GM04504 (cell line): ENCODE measurements around the gene ACP4.
"Not testable (repeated sequence)": the region's sequence is repeated elsewhere in the genome, so short reads cannot be mapped to it uniquely, and the experiment has no call there.

Experiments used
- DNase-seq: peaks from one replicate; pipeline ENCODE4 v3.0.0-alpha.2; 2012; ENCODE audit warnings: low read depth

ACP4 gene

GRCh38 chr19:50790396-50790795 is at the start of gene ACP4:
Gene ACP4 (plus strand): TSS chr19:50790415. CDS start chr19:50790415, 0 bp downstream.
- DNase-seq = no peak

GRCh38 chr19:50741179-50741933 is 48.9 kb upstream of the ACP4 start:
- DNase-seq = no peak

- no peak for DNase-seq
Observed at GRCh38 chr19:50743537-50743936, 46.7 kb upstream of the ACP4 start.

GRCh38 chr19:50745221-50745620 is 45.0 kb upstream of the ACP4 start:
- no peak for DNase-seq

GRCh38 chr19:50747141-50747540 is 43.1 kb upstream of the ACP4 start:
- not testable (repeated sequence) for DNase-seq

GRCh38 chr19:50749490-50749889 is 40.7 kb upstream of the ACP4 start:
- DNase-seq = no peak

- DNase-seq = no peak
Observed at GRCh38 chr19:50750010-50750409, 40.2 kb upstream of the ACP4 start.

GRCh38 chr19:50753879-50754278 is 36.3 kb upstream of the ACP4 start:
- DNase-seq = no peak

- DNase-seq = not testable (repeated sequence)
Observed at GRCh38 chr19:50756244-50756643, 34.0 kb upstream of the ACP4 start.

- DNase-seq = not testable (repeated sequence)
Observed at GRCh38 chr19:50757624-50758023, 32.6 kb upstream of the ACP4 start.

- DNase-seq = not testable (repeated sequence)
Observed at GRCh38 chr19:50759076-50759475, 31.1 kb upstream of the ACP4 start.

- no peak for DNase-seq
Observed at GRCh38 chr19:50759886-50760285, 30.3 kb upstream of the ACP4 start.

- not testable (repeated sequence) for DNase-seq
Observed at GRCh38 chr19:50761501-50761900, 28.7 kb upstream of the ACP4 start.

GRCh38 chr19:50763521-50763920 is 26.7 kb upstream of the ACP4 start:
- not testable (repeated sequence) for DNase-seq

GRCh38 chr19:50764409-50764808 is 25.8 kb upstream of the ACP4 start:
- no peak for DNase-seq

- DNase-seq = not testable (repeated sequence)
Observed at GRCh38 chr19:50766746-50767145, 23.5 kb upstream of the ACP4 start.

- not testable (repeated sequence) for DNase-seq
Observed at GRCh38 chr19:50767263-50767662, 23.0 kb upstream of the ACP4 start.

- DNase-seq = no peak
Observed at GRCh38 chr19:50768277-50768676, 21.9 kb upstream of the ACP4 start.

- DNase-seq = not testable (repeated sequence)
Observed at GRCh38 chr19:50770164-50770563, 20.1 kb upstream of the ACP4 start, which contains the start of gene GPR32. Gene GPR32 (plus strand): TSS chr19:50770464. CDS start chr19:50770601, 137 bp downstream.

GRCh38 chr19:50770888-50771287 is 19.3 kb upstream of the ACP4 start:
- no peak for DNase-seq

GRCh38 chr19:50772476-50772875 is 17.7 kb upstream of the ACP4 start:
- no peak for DNase-seq

- not testable (repeated sequence) for DNase-seq
Observed at GRCh38 chr19:50772912-50773311, 17.3 kb upstream of the ACP4 start.

- not testable (repeated sequence) for DNase-seq
Observed at GRCh38 chr19:50773454-50773853, 16.8 kb upstream of the ACP4 start.

GRCh38 chr19:50776131-50776530 is 14.1 kb upstream of the ACP4 start:
- DNase-seq = no peak
